Osteocyte (in vitro differentiated cells): Measurements from ENCODE around the gene AKAP11. TPM values are rescaled to one million over a fixed set of nuclear protein-coding genes. Genes with fewer than 3 reads are reported as not detected.

Source experiments
- DNase-seq: peaks from one replicate; pipeline ENCODE4 v3.0.0; 2021; ENCODE audit warnings: mixed read lengths; ENCODE audit not compliant: unreplicated experiment; ENCODE audit errors: extremely low spot score
- H3K27ac Mint-ChIP-seq: one replicate; pipeline ENCODE4 v1.8.0; 2021; ENCODE audit warnings: mild to moderate bottlenecking, mixed read lengths; ENCODE audit not compliant: unreplicated experiment
- H3K27me3 Mint-ChIP-seq: one replicate; pipeline ENCODE4 v1.8.0; 2021; ENCODE audit warnings: mixed read lengths; ENCODE audit not compliant: unreplicated experiment
- H3K36me3 Mint-ChIP-seq: one replicate; pipeline ENCODE4 v1.8.0; 2021; ENCODE audit warnings: mixed read lengths; ENCODE audit not compliant: unreplicated experiment
- H3K4me1 Mint-ChIP-seq: one replicate; pipeline ENCODE4 v1.8.0; 2021; ENCODE audit warnings: mixed read lengths; ENCODE audit not compliant: unreplicated experiment
- H3K4me3 Mint-ChIP-seq: one replicate; pipeline ENCODE4 v1.8.0; 2021; ENCODE audit warnings: mild to moderate bottlenecking, moderate library complexity, mixed read lengths; ENCODE audit not compliant: unreplicated experiment
- H3K9me3 Mint-ChIP-seq: one replicate; pipeline ENCODE4 v1.8.0; 2021; ENCODE audit warnings: mixed read lengths; ENCODE audit not compliant: unreplicated experiment
- CTCF ChIP-seq: fragments of 200-600 bp; sonication (generic); IDR thresholded peaks from 2 replicates; pipeline ENCODE4 v1.5.0; 2021; ENCODE audit warnings: antibody characterized with exemption, mild to moderate bottlenecking, moderate library complexity
- total RNA-seq: library from RNA; stranded (reverse); gene quantifications from 2 replicates; pipeline ENCODE4 v1.2.1, GENCODE V29; 2021

AKAP11 gene
- total RNA-seq, 1 donor from 2014 or later, result 37.3 TPM

GRCh38 chr13:42318570-42318969, 46.6 kb downstream of the AKAP11 start:
- TF ChIP-seq CTCF, result no peak
- Mint-ChIP-seq H3K36me3 (peaks cover 34% of the 10 kb centered on the region), H3K27me3 (no peaks in the 10 kb centered on the region), H3K4me3 (no peak overlapping the region), H3K27ac (peak overlapping the region; percentile 29), H3K4me1 (peaks cover 15% of the 10 kb centered on the region), H3K9me3 (no peaks in the 10 kb centered on the region)
- DNase-seq, result no peak

GRCh38 chr13:42320375-42320787, 48.4 kb downstream of the AKAP11 start:
- Mint-ChIP-seq H3K27me3 (no peaks in the 10 kb centered on the region), H3K27ac (no peak overlapping the region), H3K9me3 (no peaks in the 10 kb centered on the region), H3K36me3 (peaks cover 30% of the 10 kb centered on the region), H3K4me3 (no peak overlapping the region), H3K4me1 (peaks cover 15% of the 10 kb centered on the region)
- DNase-seq, result no peak
- no peak for TF ChIP-seq CTCF

- Mint-ChIP-seq H3K4me1 (peaks cover 15% of the 10 kb centered on the region), H3K27ac (no peak overlapping the region), H3K36me3 (peaks cover 21% of the 10 kb centered on the region), H3K9me3 (no peaks in the 10 kb centered on the region), H3K27me3 (no peaks in the 10 kb centered on the region), H3K4me3 (no peak overlapping the region)
- TF ChIP-seq CTCF, result no peak
- no peak for DNase-seq
Observed at GRCh38 chr13:42322806-42323205, 50.9 kb downstream of the AKAP11 start.

GRCh38 chr13:42324704-42325103, 52.8 kb downstream of the AKAP11 start:
- no peaks in the 10 kb centered on the region for H3K27me3 Mint-ChIP-seq
- DNase-seq, result no peak
- TF ChIP-seq CTCF, result no peak
- peaks cover 14% of the 10 kb centered on the region for H3K36me3 Mint-ChIP-seq
- no peaks in the 10 kb centered on the region for H3K9me3 Mint-ChIP-seq
- H3K27ac Mint-ChIP-seq, result no peak overlapping the region
- H3K4me3 Mint-ChIP-seq, result no peak overlapping the region
- no peaks in the 10 kb centered on the region for H3K4me1 Mint-ChIP-seq

GRCh38 chr13:42327725-42328124, 55.8 kb downstream of the AKAP11 start:
- Mint-ChIP-seq H3K4me1 (no peaks in the 10 kb centered on the region), H3K4me3 (no peak overlapping the region), H3K27ac (no peak overlapping the region), H3K27me3 (no peaks in the 10 kb centered on the region), H3K9me3 (no peaks in the 10 kb centered on the region), H3K36me3 (peaks cover 8% of the 10 kb centered on the region)
- no peak for TF ChIP-seq CTCF
- DNase-seq, result no peak
